Activated T-cell treated with anti-CD3 and anti-CD28 coated beads for 24 hours (primary cell): ENCODE results near the gene CDON.

Experiments used
- DNase-seq: peaks from one replicate; pipeline ENCODE4 v3.0.0-alpha.2; 2020; ENCODE audit warnings: low read depth

CDON gene, protein sequence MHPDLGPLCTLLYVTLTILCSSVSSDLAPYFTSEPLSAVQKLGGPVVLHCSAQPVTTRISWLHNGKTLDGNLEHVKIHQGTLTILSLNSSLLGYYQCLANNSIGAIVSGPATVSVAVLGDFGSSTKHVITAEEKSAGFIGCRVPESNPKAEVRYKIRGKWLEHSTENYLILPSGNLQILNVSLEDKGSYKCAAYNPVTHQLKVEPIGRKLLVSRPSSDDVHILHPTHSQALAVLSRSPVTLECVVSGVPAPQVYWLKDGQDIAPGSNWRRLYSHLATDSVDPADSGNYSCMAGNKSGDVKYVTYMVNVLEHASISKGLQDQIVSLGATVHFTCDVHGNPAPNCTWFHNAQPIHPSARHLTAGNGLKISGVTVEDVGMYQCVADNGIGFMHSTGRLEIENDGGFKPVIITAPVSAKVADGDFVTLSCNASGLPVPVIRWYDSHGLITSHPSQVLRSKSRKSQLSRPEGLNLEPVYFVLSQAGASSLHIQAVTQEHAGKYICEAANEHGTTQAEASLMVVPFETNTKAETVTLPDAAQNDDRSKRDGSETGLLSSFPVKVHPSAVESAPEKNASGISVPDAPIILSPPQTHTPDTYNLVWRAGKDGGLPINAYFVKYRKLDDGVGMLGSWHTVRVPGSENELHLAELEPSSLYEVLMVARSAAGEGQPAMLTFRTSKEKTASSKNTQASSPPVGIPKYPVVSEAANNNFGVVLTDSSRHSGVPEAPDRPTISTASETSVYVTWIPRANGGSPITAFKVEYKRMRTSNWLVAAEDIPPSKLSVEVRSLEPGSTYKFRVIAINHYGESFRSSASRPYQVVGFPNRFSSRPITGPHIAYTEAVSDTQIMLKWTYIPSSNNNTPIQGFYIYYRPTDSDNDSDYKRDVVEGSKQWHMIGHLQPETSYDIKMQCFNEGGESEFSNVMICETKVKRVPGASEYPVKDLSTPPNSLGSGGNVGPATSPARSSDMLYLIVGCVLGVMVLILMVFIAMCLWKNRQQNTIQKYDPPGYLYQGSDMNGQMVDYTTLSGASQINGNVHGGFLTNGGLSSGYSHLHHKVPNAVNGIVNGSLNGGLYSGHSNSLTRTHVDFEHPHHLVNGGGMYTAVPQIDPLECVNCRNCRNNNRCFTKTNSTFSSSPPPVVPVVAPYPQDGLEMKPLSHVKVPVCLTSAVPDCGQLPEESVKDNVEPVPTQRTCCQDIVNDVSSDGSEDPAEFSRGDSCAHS (N-terminal part only)

DNA sequence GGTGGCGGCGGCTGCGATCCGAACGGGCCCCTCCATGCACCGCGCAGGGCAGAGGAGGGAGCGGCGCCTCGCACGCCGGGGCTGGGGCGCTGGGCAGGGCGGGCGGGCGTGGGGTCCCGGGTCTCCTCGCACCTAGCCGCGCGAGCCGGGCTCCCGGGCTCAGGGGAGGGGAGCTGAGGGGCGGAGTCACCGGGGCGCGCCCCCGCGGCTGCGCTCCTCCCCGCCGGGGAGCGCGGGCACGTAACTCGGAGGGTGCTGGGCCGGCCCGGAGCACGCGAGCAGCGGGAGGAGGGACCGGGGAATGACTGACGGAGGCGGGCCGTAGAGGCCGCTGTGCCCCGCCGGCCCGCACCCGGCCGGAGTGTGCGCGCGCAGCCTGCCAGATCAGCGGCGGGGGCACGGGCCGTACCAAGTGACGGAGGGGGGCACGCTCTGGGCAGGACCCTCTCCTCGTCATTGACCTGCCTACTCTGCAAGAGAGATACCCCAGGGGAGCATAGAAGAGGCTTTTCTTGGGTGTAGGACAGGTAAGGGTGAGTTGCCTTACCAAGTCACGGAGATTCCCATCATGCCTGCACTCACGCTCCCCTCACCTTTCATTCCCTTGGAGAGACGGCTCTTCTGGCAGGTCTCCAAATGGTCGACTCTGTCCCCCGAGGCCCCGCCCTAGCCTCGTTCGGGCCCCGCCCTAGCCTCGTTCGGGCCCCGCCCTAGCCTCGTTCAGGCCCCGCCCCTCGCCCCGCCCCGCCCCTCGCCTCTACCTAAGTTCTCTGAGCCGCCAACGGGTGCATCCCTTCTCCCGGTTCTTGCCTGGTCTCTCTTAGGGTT is at the start of gene CDON:
Gene CDON, minus strand, starts transcription at position 188 of the 828 bp plus-strand sequence. CDS start 39,390 bp downstream, outside the sequence.
- peak; percentile 85 for DNase-seq

DNA sequence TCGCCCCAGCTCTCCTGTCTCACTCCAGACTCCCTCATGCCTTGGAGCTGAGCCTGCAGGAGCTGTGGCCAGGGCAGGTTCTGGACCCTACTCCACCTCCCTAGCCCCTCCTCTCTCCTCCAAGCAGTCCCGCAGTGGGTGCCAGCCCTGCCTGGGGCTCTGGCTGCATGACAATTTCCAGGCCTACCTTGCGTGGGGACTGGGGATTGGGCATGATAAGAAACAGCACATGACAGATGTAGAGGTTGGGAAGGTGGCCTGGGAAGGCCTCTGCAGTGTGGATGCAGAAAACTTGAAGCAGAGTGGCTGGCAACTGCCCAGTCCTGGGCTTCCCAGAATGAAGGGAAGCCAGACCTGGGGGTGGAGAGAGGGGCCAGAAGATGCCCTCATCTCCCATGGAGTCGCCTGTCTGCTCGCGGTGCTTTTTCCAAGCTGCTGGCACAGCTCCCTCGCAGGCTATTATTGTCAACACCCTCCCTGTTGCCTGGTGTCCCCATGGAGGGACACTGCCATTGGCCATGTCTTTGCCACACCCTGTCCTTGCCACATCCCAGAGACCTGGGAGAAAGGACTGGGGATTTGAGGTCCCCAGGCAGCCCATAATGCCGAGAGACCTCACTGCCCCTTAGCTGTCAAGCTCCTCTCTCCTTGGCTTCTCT is 48.9 kb upstream of the CDON start:
- no peak for DNase-seq

DNA sequence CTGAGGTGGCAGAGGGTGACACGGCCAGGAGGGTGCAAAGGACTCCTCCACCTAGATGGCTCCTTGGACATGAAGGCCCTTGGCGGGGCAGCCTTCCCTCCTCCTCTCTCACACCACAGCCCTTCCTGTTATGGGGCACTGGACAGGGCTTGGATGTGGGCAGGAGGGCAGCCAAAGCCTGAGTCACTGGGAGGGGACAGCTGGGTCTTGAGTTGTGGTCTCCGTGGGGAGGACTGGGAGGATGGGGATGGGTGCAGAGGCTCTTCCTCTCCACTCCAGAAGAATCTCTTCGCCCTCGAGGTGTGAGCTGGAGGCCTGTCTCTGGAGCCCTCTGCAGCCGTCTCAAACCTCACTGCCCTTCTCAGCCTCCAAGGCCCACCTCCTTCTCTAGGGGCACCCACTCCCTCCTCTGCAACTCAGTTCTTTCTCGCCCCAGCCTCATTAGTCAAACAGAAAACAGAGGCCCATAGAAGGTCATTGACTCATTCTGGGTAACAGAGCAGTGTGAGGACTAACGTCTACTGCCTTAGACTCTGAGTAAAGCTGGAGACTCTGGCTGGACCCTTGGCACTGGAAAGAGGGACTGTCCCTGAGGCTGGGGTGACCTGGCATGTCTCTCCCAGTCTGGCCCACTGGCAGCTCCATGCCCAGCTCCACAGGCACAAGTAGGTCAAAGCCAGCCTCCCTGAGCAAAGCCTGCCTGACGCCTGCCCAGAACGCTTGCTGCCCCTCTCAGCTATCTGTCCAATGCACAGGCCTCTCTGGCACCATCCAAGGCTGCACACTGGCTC is 47.5 kb upstream of the CDON start:
- no peak for DNase-seq

DNA sequence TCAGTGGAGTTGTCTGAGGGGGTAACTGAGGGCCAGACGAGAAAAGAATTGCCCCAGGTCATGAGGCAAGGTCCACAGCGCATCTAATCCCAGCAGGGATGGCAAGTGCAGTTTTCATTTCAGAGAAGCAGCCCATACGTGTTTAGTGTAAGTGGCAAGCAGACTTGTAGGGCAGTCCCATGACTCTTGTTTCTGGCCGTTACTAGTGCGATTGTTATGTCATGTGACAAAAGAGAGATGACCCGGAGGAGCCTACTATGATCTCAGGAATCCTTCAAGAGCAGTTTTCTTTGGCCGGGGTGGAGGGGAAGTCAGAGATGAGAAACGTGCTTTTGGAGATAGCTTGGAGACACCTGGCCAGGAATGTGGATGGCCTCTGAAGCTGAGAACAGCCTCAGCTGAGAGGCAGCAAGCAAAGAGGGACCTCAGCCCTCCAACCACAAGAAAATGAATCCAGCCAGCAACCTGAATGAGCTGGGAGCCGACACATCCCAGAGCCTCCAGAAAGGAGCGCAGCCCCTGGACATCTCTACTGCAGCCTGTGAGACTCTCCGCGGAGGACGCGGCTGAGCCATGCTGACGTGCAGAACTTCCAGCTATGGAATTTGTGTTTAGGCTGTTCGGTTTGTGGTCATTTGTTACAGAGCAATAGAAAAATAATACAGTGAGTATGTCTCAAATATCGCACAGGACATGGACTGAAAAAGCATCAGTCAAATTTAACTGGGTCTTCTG is 44.1 kb upstream of the CDON start:
- DNase-seq, result no peak

DNA sequence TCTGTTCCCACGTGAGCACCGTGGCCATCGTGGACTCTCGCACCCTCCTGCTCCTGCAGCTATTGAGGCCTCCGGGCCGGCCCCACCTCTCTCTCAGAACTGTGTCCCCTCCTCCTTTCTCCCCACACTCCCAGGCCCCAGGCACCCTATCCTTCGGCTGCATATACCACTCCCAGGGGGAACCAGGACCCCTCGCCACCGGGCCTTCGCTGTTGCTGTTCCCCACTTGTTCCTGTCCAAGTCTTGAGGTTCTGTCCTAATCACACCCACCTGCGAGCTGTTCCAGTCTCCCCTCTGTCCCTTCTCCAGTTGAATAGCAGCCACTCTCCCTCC is 43.0 kb upstream of the CDON start:
- no peak for DNase-seq

DNA sequence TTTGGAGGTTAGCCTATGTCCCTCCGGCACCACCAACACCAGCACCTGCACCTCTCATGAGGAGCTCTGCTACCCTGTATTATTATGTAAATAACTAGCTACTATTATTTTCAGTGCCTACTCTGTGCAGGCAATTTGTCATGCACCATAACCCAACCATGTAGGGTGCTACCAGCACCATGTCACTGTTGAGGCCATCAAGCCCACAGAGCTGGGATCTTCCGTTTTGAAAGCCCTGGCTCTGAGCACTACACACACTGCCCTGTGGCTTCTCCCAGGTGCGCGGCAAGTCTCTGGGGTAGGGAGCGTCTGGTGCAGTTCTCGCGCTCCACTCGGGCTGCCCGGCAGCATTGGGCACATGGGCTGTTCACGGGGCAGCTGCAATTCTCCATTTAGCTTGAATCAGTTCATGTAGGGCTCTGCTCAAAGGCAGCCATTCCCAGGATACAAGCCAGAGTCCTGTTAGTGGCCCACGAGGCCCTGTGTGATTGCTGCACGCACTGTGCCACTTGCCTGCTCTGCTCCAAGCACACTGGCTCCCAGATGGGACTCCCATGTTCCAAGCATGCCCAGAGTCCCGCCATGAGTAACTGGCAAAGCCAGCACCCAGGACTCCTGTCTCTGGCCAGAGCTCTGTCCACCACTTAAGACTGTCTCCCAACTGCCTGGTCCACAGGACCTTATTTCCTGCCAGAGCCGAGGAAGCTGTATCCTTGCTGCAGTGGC is 42.5 kb upstream of the CDON start:
- DNase-seq, result no peak

DNA sequence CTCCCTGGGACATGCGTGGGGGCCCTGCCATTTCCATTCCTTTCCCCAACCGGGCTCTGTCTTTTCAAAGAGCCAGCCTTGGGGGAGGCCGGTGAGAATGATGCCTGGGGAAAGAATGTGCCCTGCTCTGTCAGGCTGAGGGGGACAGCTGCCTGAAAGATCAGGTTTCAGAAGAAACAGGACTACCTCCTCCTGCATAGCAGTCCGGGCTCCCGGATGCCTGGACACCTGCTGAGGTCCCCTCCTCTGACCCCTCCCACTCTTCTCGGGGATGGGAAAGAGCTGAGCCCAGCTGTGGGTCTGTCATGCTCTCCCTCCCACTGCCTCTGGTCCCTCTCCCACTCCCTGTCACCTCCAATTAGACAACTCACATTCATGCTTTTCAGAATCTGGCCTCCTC is 41.8 kb upstream of the CDON start:
- no peak for DNase-seq

DNA sequence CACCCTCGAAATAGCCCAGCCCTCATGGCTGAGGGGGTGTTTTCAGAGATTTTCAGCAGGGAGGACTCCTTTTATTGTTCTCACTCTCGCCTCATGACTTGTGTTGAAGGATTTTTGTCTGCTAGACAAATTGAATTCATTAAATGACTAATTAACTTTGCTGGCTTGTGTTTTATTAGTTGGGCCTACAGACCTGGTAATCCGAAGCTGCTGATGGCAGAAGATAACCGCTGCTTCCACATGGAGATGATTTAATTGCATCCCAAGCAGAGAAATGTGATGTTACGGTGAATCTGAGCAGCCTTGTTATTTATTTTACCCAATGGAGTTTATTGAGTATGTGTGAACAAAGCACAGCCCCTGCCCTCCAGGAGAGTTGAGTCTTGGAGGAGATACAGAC is 40.5 kb upstream of the CDON start:
- no peak for DNase-seq

DNA sequence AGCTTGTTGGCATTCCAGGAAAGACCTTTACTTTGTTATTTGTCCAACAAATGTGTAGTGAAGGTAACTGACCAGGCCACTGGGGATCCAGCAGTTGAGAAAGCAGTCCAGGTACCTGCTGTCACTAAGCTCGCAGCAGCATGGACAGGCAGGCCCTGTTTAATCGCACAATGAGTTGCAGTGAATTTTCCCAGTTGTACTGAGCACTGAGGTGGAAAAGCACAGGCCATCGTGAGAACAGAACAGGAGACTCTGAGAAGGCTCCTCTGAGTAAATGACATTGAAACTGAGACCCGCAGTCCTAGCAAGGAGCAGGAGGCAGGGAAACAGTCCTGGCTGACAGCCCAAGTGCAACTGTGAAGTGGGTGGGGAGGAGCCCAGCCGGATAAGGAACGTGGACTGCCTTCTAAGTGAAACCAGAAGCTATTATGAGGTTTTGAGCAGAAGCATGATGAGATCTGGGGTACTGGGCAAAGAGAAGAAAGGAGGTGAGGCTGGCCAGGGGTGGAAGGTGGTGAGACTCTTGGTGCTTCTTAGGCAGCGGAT is 39.8 kb upstream of the CDON start:
- DNase-seq, result no peak

DNA sequence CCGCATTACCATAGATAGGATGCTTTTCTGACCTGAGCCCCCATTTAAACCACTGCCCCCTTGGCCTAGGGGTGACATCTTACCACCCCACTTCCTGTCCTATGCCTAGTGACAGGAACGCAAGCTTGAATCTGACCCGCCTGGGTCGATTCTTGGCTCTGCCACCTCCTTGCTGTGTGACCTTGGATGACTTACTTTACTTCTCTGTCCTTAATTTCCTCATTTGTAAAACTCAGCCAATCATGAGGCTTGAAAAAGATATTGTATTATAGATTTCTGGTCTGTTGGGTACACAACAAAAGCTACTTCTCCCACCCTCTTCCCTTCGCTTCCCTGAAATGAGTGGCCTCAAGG is 39.2 kb upstream of the CDON start:
- no peak for DNase-seq

DNA sequence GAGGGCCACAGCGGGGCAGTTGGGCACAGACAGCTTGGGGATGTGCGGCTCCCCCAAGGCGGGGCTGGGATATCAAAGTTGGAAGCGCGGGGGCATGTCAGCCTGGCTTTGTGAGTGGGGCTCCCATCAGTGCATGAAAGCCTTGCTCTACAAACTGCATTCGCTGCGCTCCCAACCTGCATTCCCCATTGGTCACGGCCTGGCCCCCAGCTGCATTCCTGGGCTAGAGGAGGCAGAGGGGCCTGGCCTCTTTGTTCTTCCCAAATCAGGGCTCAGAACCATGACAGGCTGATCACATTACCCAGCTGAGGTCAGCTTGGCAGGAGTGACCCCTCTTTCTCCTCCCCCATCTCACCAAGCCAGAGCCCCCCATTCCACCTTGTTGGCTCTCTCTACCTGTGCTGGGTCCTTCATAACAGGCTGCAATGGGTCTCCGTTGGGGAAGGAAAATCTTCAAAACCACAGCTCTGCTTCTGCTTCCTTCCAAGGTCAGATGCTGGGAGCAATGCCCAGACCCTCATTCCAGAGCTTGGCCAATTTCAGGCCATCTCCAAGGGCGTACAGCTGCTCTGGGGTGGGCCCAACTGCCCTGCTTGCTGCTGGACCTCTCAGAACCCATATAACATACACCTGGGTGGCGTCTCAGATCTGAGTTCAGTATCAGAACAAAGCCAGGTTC is 38.7 kb upstream of the CDON start:
- no peak for DNase-seq

DNA sequence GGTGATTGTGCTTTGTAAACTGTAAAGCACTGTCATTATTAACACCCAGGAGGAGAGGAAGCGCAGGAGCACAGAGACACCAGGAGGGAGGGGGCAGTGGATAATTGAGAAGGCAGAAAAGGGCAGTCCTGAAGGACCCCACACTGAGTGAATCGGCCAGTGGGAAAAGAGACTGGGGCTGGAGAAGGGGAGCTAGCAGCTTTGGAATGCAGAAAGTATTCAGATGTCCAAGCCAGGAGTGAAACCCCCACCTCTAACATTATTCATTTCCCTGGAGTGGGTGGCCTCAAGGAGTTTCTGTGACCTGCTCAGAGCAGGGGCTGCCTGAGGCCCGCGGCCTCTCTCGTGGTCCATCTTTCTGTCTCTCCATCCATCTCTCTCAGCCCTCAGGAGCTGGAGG is 38.0 kb upstream of the CDON start:
- no peak for DNase-seq

DNA sequence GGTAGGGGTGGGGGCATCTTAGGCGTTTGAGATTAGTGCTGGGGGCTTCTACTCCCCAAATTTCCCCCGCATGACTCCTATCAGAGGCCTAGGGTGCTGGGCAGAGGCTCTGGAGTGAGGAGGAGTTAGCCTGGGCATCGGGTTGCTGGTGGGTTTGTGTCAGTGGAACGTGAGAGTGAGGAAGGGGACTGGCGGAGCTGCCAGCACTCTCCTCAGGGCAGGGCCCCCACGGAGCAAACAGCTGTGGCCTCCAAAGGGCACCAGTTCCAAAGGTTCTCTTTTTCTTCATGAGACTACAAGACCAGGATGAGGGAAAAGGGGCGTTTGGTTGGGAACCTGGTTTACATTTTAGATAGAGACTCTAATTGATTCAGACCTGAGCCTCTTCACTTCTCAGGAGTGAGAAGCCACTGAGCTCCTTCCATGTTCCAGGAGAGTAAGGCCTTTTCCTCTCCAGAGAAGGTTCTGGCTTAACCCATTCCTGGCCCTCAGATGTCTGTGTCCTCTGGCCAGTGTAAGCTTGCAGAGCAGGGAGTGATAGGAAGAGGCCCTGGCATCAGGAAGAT is 35.6 kb upstream of the CDON start:
- DNase-seq, result no peak

DNA sequence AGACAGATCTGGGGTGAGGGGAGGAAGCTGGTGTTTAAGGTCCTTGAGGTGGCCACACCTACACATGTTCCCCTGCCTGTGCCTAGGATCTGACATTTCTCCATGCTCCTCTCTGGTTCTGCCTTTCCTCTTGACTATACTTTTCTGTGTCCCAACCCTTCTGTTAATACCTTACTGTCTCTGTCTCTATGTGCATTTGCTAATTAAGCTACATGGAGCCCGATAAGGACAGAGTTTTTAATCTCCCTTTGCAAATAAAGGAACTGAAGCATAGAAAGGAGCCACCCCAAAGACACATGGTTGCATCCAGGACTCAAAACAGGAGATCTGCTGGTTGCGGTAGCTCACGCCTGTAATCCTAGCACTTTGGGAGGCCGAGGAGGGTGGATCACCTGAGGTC is 33.1 kb upstream of the CDON start:
- DNase-seq, result no peak

DNA sequence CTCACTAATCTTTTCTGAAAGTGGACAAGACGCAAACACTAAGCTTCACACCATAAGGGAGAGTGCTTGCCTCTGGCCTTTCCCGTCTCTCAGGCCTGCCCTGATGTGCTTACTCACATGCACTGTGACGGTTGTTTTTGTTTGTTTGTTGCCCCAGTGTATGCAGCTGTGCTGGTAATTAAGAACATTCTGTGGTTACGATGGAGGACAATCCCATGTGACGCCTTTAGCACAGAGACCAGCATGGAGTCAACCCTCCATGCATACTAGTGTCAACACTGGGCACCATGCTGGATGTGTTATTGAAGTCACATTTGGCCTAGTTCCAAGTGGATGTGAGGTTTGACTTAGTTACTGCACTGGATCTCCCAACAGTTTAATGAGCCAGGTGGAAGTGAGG is 27.8 kb upstream of the CDON start:
- DNase-seq, result no peak

DNA sequence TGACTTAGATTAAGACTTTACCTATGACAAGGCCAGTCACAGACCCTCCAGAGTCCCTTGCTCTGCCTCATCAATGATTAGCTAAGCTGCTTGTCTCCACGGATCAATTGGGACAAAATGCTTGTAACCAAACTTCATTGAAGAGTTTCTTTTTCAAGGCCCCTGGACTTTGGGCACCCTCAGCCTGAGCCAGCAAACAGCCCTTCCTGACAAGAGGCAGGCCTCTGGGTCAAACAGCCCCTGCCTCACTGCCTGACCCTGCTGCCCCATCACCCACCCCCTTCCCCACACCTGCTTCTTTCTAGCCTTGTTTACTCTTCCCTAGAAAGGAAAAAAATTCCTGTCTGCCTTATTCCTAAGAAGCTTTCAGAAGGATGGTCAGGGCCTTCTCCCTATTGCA is 26.3 kb upstream of the CDON start:
- DNase-seq, result no peak

DNA sequence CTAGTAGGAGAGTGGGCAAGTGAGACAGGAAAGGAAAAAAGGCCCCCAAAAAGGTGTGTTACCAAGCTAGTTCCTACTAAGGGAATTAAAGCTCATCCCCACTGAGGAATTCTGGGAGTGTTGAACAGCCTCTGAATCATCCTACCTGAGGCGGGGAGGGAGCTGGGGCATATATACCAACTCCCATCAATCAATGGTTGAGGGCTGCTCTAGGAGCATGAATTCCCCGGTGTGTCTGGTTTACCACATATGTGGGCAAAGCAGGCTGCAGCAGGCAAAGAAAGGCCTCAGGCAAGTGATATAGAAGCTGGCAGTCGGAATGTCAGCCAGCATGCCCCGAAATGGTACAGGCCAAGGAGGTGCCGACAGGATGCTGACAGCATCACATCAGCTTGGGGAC is 23.6 kb upstream of the CDON start:
- no peak for DNase-seq

DNA sequence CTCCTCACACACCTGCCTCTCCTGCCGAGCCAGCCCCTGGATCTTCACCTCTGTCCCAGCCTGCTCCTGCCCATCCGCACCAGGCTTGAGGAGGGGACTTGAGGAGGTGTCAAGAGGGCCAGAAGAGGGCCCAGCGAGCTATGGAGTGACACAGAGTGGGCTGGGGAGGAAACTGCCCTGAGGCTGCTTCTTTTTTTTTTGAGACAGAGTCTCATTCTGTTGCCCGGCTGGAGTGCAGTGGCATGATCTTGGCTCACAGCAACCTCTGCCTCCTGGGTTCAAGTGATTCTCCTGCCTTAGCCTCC is 21.9 kb upstream of the CDON start:
- DNase-seq, result no peak
